ENCODE measurements around the gene TMEM108.

Gene TMEM108

DNA sequence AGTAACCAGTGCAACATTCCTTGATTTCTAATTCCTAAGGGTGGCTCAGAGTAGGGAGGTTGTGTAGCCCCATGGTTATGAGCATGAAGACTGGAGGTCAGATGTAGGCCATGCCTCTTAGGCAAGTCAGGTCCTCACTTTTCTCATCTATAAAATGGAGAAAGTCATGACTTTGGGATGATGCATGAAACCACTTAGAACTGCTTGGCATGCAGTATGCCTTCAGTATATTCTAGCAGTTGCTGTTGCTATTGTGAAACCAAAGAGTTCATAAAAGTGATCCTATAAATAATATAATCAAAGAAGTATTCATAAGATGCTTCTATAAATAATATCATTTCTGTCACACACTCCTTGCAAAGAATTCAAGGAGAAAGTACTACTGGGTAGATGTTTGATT lies 65.5 kb downstream of the TMEM108 start:
- ATAC-seq (replicated peaks; ENCODE audit: extremely low read depth, poor library complexity, severe bottlenecking), result no peak
- H3K27ac Mint-ChIP-seq (ENCODE audit: low read depth), result no peak overlapping the region
- no peaks in the 10 kb centered on the region for H3K4me1 Mint-ChIP-seq
- peaks cover 11% of the 10 kb centered on the region for H3K9me3 Mint-ChIP-seq
- H3K27me3 Mint-ChIP-seq, result peaks cover 12% of the 10 kb centered on the region
- no peak for DNase-seq (ENCODE audit: low spot score in 2 of 2)
- no peak overlapping the region for H3K4me3 Mint-ChIP-seq
- no peaks in the 10 kb centered on the region for H3K36me3 Mint-ChIP-seq (ENCODE audit: insufficient read depth)

DNA sequence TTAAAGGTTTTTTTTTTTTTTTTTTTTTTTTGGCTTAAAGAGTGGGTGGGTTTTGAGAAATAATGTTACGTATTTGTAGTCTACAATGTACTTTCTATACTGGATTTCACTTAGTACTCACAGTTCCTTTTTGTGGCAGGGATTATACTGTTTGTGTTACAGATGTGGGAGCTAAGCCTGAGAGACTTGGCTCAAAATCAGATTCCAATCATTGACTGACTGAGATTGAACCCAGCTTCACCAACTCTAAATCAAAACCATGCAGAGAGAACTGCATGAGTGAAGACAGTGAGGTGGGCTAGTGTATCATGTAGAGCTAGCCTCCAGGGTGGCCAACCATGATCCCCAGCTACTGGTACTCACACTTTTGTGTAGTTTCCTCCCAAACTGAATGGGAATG lies 68.0 kb downstream of the TMEM108 start:
- peaks cover 5% of the 10 kb centered on the region for H3K9me3 Mint-ChIP-seq
- no peaks in the 10 kb centered on the region for H3K4me1 Mint-ChIP-seq
- no peak for ATAC-seq (replicated peaks; ENCODE audit: extremely low read depth, poor library complexity, severe bottlenecking)
- no peak for DNase-seq (ENCODE audit: low spot score in 2 of 2)
- no peak overlapping the region for H3K4me3 Mint-ChIP-seq
- no peaks in the 10 kb centered on the region for H3K36me3 Mint-ChIP-seq (ENCODE audit: insufficient read depth)
- peaks cover 12% of the 10 kb centered on the region for H3K27me3 Mint-ChIP-seq
- H3K27ac Mint-ChIP-seq (ENCODE audit: low read depth), result no peak overlapping the region

DNA sequence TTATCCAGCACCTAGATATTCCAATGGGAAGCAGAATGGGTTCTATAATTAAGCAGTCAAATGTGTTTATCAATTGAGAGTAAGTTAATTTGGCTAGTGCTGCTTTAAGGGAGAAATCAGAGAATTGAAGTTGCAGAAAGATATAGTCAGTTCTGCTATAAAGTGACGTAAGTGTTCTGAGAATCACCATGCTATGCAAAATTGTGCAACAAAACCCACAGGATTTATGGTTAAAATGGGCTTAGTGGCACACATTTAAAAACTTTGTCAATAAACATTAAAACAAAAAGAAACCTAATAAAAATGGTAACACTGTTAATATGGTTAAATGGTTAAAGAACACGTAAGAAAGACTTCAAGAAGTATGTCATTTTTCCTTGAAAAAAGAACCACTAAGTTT lies 74.5 kb downstream of the TMEM108 start:
- no peak for ATAC-seq (replicated peaks; ENCODE audit: extremely low read depth, poor library complexity, severe bottlenecking)
- no peak for DNase-seq (ENCODE audit: low spot score in 2 of 2)
- H3K36me3 Mint-ChIP-seq (ENCODE audit: insufficient read depth), result no peaks in the 10 kb centered on the region

DNA sequence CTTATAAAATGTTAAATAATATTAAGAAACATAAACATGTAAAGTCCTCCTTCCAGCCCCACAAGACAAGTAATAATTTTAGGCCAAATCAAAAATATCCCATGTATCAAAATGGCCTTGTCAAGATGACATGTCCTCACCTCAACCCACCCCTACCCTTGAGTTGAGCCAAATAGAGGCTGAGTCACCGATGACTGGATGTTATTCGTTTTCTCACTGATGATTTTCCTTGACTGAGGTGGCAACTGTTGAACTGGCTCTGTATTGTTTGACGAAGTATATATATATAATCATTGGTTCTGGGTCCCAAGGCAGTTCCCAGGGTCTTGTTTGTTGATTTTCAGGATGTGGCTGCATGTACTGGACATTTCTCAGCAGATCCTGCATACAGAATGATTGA lies 75.3 kb downstream of the TMEM108 start:
- DNase-seq (ENCODE audit: low spot score in 2 of 2), result no peak
- H3K4me3 Mint-ChIP-seq, result no peak overlapping the region
- no peaks in the 10 kb centered on the region for H3K4me1 Mint-ChIP-seq
- H3K27ac Mint-ChIP-seq (ENCODE audit: low read depth), result no peak overlapping the region
- no peaks in the 10 kb centered on the region for H3K9me3 Mint-ChIP-seq
- H3K27me3 Mint-ChIP-seq, result no peaks in the 10 kb centered on the region
- no peaks in the 10 kb centered on the region for H3K36me3 Mint-ChIP-seq (ENCODE audit: insufficient read depth)
- ATAC-seq (replicated peaks; ENCODE audit: extremely low read depth, poor library complexity, severe bottlenecking), result no peak

More for the DNA sequence above, 74.5 kb downstream of the TMEM108 start:
- Mint-ChIP-seq H3K27me3 (no peaks in the 10 kb centered on the region), H3K27ac (ENCODE audit: low read depth) (no peak overlapping the region), H3K4me3 (no peak overlapping the region), H3K9me3 (no peaks in the 10 kb centered on the region), H3K4me1 (no peaks in the 10 kb centered on the region)

DNA sequence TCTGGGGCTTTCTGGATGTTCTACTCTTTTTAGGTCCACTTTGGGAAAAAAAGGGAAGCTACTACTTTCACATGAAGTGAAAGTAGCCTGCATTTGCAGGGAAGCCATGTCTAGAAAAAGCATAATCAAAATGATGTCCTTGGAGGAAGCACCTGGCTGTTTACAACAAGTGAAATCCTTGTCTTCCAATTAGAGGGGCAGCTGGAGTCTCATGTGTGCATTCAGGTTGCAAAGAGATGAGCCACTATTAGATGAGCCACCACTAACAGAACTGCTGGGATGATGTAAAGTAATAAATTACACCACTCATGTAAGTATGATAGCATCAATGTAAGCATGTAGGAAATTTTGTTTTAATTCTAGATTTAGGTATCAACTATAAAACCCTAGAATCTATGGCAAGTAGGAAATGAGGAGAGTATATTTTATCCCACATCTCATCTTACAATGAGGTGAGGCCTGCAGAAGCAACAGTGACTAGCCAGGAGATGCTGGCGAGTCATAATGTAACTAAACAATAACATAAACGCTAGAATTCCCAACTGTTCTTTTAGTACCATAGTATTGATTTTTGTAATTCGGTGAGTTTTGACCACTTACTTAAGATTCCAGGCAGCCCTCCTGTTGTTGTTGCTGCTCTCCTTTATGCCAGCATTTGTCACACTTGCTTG lies 75.9 kb downstream of the TMEM108 start:
- H3K27me3 Mint-ChIP-seq, result no peaks in the 10 kb centered on the region
- H3K27ac Mint-ChIP-seq (ENCODE audit: low read depth), result no peak overlapping the region
- no peaks in the 10 kb centered on the region for H3K36me3 Mint-ChIP-seq (ENCODE audit: insufficient read depth)
- DNase-seq (ENCODE audit: low spot score in 2 of 2) (no peak), ATAC-seq (replicated peaks; ENCODE audit: extremely low read depth, poor library complexity, severe bottlenecking) (no peak)
- no peaks in the 10 kb centered on the region for H3K4me1 Mint-ChIP-seq
- no peak overlapping the region for H3K4me3 Mint-ChIP-seq
- H3K9me3 Mint-ChIP-seq, result no peaks in the 10 kb centered on the region

DNA sequence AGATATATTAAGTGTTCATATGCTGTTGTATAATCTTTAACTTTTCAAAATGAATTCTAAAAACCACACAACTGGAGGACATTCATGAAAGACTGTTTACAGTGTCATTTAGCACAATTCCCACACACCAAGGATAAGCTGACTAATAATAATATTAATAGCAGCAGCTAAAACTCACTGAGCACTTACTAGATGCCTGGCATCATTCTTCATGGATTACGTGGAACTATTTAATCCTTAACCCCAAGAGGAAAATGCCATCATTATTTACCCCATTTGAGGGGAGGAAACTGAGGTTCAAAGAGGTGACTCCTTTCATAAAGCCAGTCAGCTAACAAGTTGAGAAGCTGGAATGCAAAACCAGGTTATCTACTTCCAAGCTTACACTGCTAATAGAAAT lies 77.0 kb downstream of the TMEM108 start:
- DNase-seq (ENCODE audit: low spot score in 2 of 2) (no peak), ATAC-seq (replicated peaks; ENCODE audit: extremely low read depth, poor library complexity, severe bottlenecking) (no peak)
- Mint-ChIP-seq H3K36me3 (ENCODE audit: insufficient read depth) (no peaks in the 10 kb centered on the region), H3K9me3 (no peaks in the 10 kb centered on the region), H3K27ac (ENCODE audit: low read depth) (no peak overlapping the region), H3K4me3 (no peak overlapping the region), H3K4me1 (no peaks in the 10 kb centered on the region), H3K27me3 (no peaks in the 10 kb centered on the region)

DNA sequence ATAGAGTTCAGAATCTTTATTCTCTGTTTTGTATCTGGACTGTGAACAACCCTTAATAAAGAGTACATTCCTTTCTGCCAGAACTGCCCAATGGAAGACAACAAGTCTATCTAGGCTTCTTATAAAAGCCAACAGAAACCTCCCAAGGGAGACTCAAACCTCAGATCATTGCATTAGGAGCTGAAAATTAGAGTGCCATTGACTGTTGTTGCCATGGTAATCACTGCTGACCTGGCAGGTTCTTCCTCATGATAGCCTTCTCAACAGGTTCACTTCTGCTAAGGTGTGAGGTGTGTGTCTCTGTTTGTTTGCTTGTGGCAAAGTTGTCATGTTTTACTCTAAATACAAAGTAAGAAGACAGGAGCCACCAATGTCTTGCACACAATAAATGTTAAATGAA lies 79.2 kb downstream of the TMEM108 start:
- H3K4me3 Mint-ChIP-seq, result no peak overlapping the region
- DNase-seq (ENCODE audit: low spot score in 2 of 2) (no peak), ATAC-seq (replicated peaks; ENCODE audit: extremely low read depth, poor library complexity, severe bottlenecking) (no peak)
- H3K27ac Mint-ChIP-seq (ENCODE audit: low read depth), result no peak overlapping the region
- no peaks in the 10 kb centered on the region for H3K9me3 Mint-ChIP-seq
- H3K27me3 Mint-ChIP-seq, result no peaks in the 10 kb centered on the region
- H3K4me1 Mint-ChIP-seq, result no peaks in the 10 kb centered on the region
- no peaks in the 10 kb centered on the region for H3K36me3 Mint-ChIP-seq (ENCODE audit: insufficient read depth)

DNA sequence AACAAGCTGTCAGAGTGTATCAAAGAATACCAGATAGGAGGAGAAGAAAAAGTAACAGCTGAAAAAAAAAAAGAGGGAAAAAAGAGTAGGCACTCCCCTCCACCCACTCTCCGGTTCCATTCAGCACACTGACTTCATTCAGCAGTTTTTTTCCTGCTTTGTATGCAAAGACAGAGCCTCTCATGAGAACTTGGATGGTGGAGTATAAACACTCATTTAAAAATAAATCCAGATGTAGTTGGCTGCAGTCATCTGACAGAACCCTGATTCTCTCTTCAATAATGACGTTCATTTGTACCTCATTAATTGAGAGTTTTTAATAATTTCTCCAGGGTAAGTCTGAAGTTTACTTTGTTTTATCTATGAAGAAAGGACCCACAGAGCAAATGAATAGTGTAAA lies 81.0 kb downstream of the TMEM108 start:
- ATAC-seq (replicated peaks; ENCODE audit: extremely low read depth, poor library complexity, severe bottlenecking) (no peak), DNase-seq (ENCODE audit: low spot score in 2 of 2) (no peak)
- H3K9me3 Mint-ChIP-seq, result no peaks in the 10 kb centered on the region
- H3K27ac Mint-ChIP-seq (ENCODE audit: low read depth), result no peak overlapping the region
- H3K27me3 Mint-ChIP-seq, result no peaks in the 10 kb centered on the region
- no peaks in the 10 kb centered on the region for H3K4me1 Mint-ChIP-seq
- H3K4me3 Mint-ChIP-seq, result no peak overlapping the region
- H3K36me3 Mint-ChIP-seq (ENCODE audit: insufficient read depth), result no peaks in the 10 kb centered on the region

DNA sequence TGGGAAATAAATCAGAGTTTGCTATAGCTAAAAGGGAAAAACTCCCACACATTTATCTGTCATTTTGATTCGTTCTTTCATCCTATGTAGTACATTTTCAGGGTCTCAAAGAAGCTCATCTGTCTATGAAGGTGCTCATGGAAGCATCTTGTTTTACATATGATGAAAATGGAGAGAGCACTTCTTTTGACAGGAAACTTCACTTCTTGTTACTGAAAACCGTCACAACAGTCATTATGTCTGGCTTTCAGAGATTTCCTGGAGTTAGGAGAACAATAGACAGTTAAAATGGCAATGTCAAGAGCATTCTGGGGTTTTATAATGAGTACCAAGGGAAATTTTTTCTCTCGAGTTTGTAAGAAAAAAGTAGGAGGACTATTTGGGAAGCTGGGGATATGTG lies 83.3 kb downstream of the TMEM108 start:
- H3K36me3 Mint-ChIP-seq (ENCODE audit: insufficient read depth), result no peaks in the 10 kb centered on the region
- H3K9me3 Mint-ChIP-seq, result no peaks in the 10 kb centered on the region
- H3K4me3 Mint-ChIP-seq, result no peak overlapping the region
- H3K27ac Mint-ChIP-seq (ENCODE audit: low read depth), result no peak overlapping the region
- no peaks in the 10 kb centered on the region for H3K4me1 Mint-ChIP-seq
- DNase-seq (ENCODE audit: low spot score in 2 of 2), result no peak
- ATAC-seq (replicated peaks; ENCODE audit: extremely low read depth, poor library complexity, severe bottlenecking), result no peak
- no peaks in the 10 kb centered on the region for H3K27me3 Mint-ChIP-seq

DNA sequence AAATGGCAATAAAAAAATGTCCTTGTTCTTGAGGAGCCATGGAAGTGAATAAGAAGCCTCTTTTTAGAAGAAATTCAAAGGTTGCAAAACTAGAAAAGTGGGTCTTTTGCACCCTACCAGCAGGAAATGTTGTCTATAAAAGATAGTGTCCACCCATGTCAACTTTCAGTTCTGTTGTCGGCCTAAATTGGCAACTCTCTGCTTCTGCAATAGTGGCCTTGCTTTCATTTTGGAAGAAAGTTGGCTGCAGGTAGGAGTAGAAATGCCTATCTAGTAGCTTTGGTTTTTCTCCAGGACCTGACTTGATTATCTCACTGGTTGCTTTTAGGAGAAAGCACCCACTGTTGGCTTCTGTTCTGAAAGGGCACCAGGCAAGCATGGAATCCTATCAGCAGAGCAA lies 85.4 kb downstream of the TMEM108 start:
- H3K36me3 Mint-ChIP-seq (ENCODE audit: insufficient read depth), result no peaks in the 10 kb centered on the region
- ATAC-seq (replicated peaks; ENCODE audit: extremely low read depth, poor library complexity, severe bottlenecking) (no peak), DNase-seq (ENCODE audit: low spot score in 2 of 2) (no peak)
- H3K27me3 Mint-ChIP-seq, result no peaks in the 10 kb centered on the region
- no peak overlapping the region for H3K27ac Mint-ChIP-seq (ENCODE audit: low read depth)
- no peak overlapping the region for H3K4me3 Mint-ChIP-seq
- H3K4me1 Mint-ChIP-seq, result no peaks in the 10 kb centered on the region
- H3K9me3 Mint-ChIP-seq, result no peaks in the 10 kb centered on the region

DNA sequence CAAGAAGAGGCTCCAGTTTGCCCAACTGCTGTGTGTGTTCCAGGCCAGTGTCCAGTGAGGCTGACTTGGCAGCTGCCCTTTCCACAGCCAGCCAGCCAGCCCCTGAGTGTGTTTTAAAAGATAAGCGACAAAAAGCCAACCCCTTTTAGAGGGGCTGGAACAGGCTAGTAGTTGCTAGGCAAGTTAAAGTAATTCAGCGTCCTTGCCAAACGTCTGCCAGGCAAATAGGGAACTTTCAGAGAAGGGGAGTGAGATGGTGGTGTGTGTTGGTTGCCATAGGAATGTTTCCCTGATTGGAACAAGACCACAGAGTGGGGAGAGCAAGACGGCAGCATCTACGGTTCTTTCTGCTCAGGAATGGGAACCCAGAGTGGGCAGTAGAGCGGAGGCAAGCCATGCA lies 86.3 kb downstream of the TMEM108 start:
- DNase-seq (ENCODE audit: low spot score in 2 of 2) (no peak), ATAC-seq (replicated peaks; ENCODE audit: extremely low read depth, poor library complexity, severe bottlenecking) (no peak)
- H3K9me3 Mint-ChIP-seq, result no peaks in the 10 kb centered on the region
- no peak overlapping the region for H3K27ac Mint-ChIP-seq (ENCODE audit: low read depth)
- no peaks in the 10 kb centered on the region for H3K36me3 Mint-ChIP-seq (ENCODE audit: insufficient read depth)
- no peak overlapping the region for H3K4me3 Mint-ChIP-seq
- no peaks in the 10 kb centered on the region for H3K4me1 Mint-ChIP-seq
- H3K27me3 Mint-ChIP-seq, result no peaks in the 10 kb centered on the region

DNA sequence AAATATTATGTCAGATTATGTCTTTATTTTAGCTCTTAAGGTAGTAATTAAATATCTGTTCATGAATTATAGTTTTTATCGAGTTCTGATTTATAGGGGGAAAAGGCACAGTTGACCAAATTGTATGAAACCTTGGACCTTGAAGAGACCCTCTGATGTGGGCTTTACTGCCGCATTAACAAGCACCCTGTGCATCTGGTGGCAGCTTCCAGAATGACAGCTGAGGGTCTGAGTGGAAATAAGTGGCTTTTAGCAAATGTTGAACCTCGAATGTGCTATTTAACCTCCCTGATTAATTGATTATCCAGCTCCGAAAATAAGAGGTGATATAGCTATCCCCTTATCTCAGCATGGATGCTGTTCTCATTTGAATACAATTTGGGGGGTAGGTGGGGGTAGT lies 87.0 kb downstream of the TMEM108 start:
- H3K27me3 Mint-ChIP-seq, result no peaks in the 10 kb centered on the region
- H3K36me3 Mint-ChIP-seq (ENCODE audit: insufficient read depth), result no peaks in the 10 kb centered on the region
- no peaks in the 10 kb centered on the region for H3K4me1 Mint-ChIP-seq
- DNase-seq (ENCODE audit: low spot score in 2 of 2), result no peak
- H3K4me3 Mint-ChIP-seq, result no peak overlapping the region
- no peaks in the 10 kb centered on the region for H3K9me3 Mint-ChIP-seq
- no peak overlapping the region for H3K27ac Mint-ChIP-seq (ENCODE audit: low read depth)
- no peak for ATAC-seq (replicated peaks; ENCODE audit: extremely low read depth, poor library complexity, severe bottlenecking)

DNA sequence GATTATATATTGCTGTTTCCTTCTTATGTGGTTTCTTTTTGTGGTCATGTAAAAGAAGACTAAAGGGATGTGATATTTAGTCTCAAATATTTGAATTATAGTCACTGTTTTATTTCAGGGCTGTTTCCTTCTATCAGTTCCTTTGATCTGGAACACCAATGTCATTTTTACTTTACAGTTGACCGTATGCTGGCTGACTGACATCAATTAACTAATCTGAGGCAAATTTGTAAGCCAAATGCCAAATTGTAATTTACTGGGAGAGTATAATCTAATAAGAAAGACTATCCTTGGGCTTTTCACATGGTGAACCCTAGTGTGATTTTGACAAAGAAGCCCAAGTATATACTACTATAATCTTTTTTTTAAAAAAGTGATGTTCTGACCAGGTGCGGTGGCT lies 87.6 kb downstream of the TMEM108 start:
- ATAC-seq (replicated peaks; ENCODE audit: extremely low read depth, poor library complexity, severe bottlenecking), result no peak
- no peaks in the 10 kb centered on the region for H3K4me1 Mint-ChIP-seq
- H3K9me3 Mint-ChIP-seq, result no peaks in the 10 kb centered on the region
- DNase-seq (ENCODE audit: low spot score in 2 of 2), result no peak
- no peak overlapping the region for H3K4me3 Mint-ChIP-seq
- H3K27me3 Mint-ChIP-seq, result no peaks in the 10 kb centered on the region
- no peaks in the 10 kb centered on the region for H3K36me3 Mint-ChIP-seq (ENCODE audit: insufficient read depth)
- H3K27ac Mint-ChIP-seq (ENCODE audit: low read depth), result no peak overlapping the region

DNA sequence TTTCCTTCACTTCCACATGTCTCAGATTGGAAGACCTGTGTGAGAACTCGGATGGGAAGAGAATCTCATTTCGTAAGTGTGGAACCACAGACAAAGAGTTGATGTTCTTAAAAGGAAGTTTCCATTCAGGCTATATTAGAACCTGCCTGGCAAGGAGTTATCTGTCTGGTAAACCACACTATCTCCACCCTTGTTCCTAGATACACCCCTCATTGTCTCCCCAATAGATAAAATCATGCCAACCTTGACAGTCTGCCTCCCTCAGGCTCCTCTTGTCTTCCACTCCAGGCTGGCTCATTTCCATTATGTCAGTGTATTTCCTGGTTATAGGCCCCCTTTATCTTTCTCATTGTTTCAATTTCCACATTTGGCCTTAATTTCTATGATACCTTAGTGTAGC lies 89.2 kb downstream of the TMEM108 start:
- Mint-ChIP-seq H3K4me1 (no peaks in the 10 kb centered on the region), H3K9me3 (no peaks in the 10 kb centered on the region), H3K27ac (ENCODE audit: low read depth) (no peak overlapping the region), H3K36me3 (ENCODE audit: insufficient read depth) (no peaks in the 10 kb centered on the region), H3K27me3 (no peaks in the 10 kb centered on the region), H3K4me3 (no peak overlapping the region)
- ATAC-seq (replicated peaks; ENCODE audit: extremely low read depth, poor library complexity, severe bottlenecking) (no peak), DNase-seq (ENCODE audit: low spot score in 2 of 2) (no peak)

All from central memory CD8-positive, alpha-beta T cell (primary cell).